T-helper 9 cell (primary cell): Measurements from ENCODE around the gene PHLDB2.
"Not testable (repeated sequence)": the region's sequence is repeated elsewhere in the genome, so short reads cannot be mapped to it uniquely, and the experiment has no call there.

Source experiments
- DNase-seq: peaks from one replicate; pipeline ENCODE4 v3.0.0-alpha.2; 2020
- total RNA-seq, 2 donors: gene quantifications; one replicate each; lab custom pipeline; 2026; lab: John Stamatoyannopoulos, UW

Gene PHLDB2
- 29.0 to 48.0 reads per million in 2 donors for total RNA-seq

GRCh38 chr3:111859061-111859973 lies at the start of gene PHLDB2:
TSS of gene PHLDB2 (plus strand) at chr3:111859265. CDS start at chr3:111884078, 24,813 bp downstream.
- DNase-seq = peak; percentile 62

DNA sequence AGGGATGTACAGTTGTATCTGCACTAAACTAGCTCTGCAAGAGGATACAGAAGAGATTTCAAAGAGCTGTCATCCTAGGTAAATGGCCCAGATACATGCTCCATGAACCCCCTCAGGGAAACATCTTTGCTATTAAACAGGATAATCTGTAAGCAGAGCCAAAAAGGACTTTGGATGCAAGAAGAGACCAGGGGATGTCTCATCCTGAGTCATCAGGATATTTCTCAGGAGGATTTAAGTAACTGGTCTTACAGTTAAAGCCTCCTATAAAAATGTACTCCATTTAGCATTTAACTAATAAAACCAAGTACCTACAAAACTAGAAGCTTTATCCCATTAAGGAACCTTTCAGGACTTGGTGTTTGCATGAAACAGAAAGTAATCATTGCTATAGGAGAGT lies 48.2 kb upstream of the PHLDB2 start:
- DNase-seq = no peak

GRCh38 chr3:111811811-111812210 lies 47.3 kb upstream of the PHLDB2 start:
- no peak for DNase-seq

GRCh38 chr3:111812701-111813100 lies 46.4 kb upstream of the PHLDB2 start:
- no peak for DNase-seq

DNA sequence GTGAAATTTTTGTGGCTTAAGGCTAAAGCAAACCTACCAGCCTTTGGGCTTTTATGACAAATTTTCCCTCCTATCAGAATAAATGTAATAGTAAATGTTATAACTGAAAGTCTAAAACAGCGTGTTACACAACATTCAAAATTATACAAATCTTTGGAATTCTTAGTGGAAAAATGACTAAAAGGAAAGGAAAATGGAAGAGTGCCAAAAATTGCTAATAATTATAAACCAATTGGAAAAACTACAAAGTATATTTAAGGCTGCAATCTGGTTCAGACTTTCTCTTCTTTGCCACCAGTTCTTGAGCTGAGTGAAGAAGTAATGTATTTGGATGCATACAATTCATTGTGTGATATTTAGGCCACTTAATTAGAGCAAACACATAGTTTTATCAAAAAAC lies 45.6 kb upstream of the PHLDB2 start:
- DNase-seq = no peak

DNA sequence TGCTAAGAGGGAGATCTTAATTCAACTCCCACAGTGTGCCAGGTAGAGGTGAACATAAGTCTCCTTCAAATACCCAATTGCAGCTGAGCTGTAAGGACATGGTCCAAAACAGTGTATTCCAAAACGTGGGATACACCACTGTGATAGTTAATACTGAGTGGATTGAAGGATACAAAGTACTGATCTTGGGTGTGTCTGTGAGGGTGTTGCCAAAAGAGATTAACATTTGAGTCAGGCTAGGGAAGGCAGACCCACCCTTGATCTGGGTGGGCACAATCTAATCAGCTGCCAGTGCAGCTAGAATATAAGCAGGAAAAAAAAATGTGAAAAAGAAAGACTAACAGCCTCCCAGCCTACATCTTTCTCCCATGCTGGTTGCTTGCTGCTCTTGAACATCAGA lies 45.1 kb upstream of the PHLDB2 start:
- DNase-seq = no peak

GRCh38 chr3:111816771-111817170 lies 42.3 kb upstream of the PHLDB2 start:
- DNase-seq = not testable (repeated sequence)

DNA sequence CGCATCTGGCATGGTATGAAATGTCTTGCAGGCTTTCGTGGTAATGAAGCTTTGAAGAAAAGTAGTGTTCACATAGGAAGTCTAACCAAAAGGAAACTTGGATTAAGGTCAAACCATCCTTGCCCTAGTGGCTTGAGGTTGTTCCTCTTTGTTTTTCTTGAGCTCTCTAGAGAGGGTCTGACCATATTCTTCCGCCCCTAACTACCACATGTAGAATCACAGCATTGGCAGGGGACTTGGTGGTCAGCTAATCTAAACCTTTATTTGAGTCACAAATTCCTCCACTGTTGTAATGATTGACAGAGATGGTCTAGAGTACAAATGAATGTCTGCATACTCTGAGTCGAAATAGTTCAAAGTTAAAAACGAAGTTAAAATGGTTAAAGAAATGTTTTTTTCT lies 39.1 kb upstream of the PHLDB2 start:
- DNase-seq = no peak

DNA sequence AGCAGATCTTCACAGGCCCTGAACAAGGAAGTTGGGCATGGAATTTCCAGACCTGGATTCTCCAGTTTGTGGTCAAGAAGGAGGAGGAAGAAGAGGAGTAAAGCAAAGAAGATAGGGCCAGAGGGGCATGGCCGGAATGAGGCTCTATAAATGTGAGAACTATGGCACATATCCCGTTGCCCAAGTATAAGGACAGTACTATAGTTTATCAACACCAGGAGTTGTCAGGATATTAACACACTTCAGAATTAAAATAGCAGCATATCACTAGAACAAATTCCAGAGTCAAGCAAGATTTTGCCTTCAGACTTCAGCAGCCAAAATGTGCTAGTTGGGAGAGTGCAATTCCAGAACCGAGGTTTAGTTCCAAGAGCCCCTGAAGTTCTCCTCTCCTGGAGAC lies 38.4 kb upstream of the PHLDB2 start:
- no peak for DNase-seq

- no peak for DNase-seq
Observed at GRCh38 chr3:111821891-111822290, 37.2 kb upstream of the PHLDB2 start.

- no peak for DNase-seq
Observed at GRCh38 chr3:111822804-111823203, 36.3 kb upstream of the PHLDB2 start.

DNA sequence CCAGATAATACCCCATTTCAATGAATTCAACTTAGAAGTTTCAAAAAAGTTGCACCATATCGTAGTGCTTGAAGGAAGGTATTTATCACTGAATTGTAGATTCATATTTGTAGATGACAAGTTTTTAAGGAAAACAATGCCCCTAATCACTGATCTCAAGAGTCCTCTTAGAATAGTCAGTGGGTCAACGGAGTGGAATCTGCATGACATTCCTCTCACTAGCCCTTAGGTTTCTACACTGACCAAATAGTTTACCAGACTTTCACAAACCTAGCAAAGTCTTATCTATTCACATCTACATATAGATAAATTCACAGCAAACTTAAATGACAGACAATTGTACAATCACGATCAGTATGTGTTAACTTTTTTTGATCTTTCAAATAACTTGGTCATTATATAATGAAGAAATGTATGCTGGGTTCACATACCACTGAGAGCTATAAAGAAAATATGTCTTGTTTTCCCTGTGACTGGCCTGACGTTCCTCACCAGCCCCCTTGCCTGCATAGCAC lies 35.7 kb upstream of the PHLDB2 start:
- DNase-seq = no peak

DNA sequence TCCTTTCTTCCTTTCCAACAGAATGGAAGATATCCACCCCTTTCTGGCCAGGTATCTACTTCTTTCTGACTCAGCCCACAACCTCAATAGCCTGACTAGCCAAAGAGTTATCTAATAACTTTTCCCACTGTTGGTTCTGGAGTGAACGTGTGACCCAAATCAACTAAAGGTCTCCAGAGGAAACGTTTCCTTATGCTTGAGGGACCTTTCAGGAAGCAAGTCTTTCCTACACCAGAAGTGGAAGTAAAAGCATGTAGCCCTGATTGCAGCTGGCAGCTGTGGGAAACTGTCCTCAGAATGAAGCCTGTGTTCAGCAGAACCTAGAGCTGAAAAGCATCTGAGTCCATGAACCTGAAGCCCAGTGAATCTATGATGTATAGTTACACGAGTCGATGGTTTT lies 34.7 kb upstream of the PHLDB2 start:
- no peak for DNase-seq

DNA sequence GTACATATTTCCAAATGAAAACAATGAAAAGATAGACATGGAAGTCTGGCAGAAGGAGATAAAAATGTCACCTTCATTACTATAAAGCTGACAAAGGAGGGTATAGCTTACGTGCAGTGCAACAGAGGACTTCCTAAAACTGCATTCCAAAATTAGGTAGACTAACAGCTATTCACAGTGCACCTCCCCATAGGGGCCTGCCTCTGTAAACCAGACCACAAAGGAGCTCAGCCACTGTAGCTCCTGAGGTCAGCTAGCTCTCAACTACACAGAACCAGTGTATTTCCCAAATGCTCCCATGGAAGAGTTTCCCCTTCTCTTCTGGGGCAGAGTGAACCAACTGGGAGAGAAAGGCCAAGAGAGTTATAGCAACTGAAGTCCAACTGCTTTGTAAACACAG lies 31.2 kb upstream of the PHLDB2 start:
- no peak for DNase-seq

GRCh38 chr3:111828530-111828929 lies 30.5 kb upstream of the PHLDB2 start:
- DNase-seq = no peak

DNA sequence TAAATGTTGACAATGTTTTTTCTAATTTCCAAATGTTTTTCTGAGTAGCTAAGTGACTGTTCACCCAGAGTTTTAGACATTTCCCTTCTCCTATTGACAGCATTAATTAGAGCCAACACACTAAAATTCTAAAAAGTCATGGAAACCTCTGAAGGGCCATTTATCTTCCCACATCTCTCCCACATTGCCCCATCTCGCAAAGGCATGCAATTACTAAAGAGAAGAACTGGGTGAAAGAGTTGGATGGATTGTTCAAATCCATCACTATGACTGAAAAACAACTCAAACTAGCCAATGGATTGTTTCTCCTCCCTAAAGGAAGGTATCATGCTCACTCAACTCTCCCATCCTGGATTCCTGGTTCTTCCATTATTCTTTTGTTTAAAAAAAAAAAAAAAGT lies 30.0 kb upstream of the PHLDB2 start:
- DNase-seq = no peak

DNA sequence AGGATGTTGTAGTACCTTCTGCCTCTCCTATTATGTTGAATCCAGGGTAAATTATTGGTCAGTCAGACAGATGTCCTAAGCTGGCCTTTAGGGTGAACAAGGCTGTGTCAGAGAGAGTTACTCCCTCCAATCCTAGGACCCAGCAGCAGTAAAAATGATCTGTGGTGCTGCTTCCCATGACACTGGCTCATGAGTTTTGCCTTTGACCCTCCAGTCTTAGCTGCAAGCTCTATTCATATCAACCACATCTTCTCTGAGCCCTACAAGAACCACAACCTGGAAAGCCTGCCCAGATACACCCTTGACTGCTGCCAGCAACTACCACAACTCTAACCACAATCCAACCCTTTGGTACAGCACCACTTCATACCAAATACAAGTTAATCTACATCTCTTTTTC lies 27.2 kb upstream of the PHLDB2 start:
- DNase-seq = no peak

GRCh38 chr3:111837112-111837511 lies 22.0 kb upstream of the PHLDB2 start:
- DNase-seq = no peak

- no peak for DNase-seq
Observed at GRCh38 chr3:111838133-111838532, 20.9 kb upstream of the PHLDB2 start.

- no peak for DNase-seq
Observed at GRCh38 chr3:111846039-111846438, 13.0 kb upstream of the PHLDB2 start.

DNA sequence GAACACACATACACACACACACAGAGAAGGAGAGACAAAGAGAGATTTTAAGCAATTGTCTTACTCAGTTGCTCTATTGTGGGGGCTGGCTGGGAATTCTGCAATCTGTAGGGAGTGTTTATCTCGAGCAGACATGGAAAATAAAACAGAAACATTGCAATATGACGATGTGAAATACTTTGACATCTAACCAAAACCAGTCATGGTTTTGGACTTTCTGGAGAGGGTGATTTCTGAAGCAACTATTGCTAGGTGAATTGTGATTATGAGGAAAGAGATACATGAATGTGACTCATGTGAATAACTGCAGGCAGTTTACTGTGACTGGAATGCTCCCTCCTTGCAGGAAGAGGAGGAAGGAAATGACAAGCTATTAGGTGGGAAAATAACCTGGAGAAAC lies 12.3 kb upstream of the PHLDB2 start:
- DNase-seq = no peak

DNA sequence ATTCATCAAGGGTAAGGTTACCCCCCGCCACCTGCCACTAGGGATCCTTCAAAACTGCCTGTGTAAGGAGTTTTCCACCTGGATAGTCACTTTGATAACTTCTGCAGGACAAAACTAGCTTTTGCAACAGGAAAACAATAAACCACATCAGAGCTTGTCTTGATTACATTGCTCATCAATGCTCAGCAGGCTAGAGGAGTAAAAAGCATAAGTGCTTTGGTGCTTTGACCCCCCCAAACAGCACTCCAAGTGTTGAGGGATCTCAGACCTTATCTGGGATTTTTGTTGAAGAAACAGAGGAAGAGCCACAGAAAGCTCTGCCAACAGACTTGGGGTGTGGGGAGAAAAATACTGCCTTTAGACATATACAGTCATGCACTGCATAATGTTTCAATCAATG lies 10.8 kb upstream of the PHLDB2 start:
- no peak for DNase-seq

DNA sequence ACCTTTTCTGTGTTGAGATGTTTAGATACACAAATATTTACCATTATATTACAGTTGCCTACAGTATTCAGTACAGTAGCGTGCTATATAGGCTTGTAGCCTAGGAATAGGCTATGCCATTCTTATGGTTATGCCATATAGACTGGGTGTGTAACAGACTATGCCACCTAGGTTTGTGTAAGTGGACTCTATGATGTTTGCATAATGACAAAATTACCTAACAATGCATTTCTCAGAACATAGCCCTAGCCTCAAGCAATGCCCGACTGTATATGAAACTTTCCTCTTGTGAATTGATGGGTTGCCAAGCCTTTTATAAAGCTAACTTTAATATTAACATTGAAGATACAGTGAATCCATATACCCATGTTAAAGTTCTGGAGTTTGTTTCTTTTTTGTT lies 10.3 kb upstream of the PHLDB2 start:
- DNase-seq = no peak

GRCh38 chr3:111850537-111850936 lies 8.5 kb upstream of the PHLDB2 start:
- DNase-seq = no peak

- no peak for DNase-seq
Observed at GRCh38 chr3:111851511-111851954, 7.5 kb upstream of the PHLDB2 start.
